SK-N-SH treated with all-trans-retinoic acid at 6 μM for 48 hours (cell line): ENCODE results near the gene NAA50.
A peak's percentile ranks its signal among the peaks of the same experiment; 100 is the strongest.

Experiments
- ATAC-seq: fragments of 200-7000 bp; cut with Tn5 transposase; 3 replicates; pipeline ENCODE4 v1.9.1; 2020; ENCODE audit warnings: mild to moderate bottlenecking, moderate library complexity
- ARNTL ChIP-seq: fragments of 450-650 bp; formaldehyde crosslinking; IDR thresholded peaks from 2 replicates; pipeline ENCODE4 v1.5.0; 2020; ENCODE audit warnings: low read depth, mild to moderate bottlenecking, moderate library complexity, borderline replicate concordance
- BACH2 ChIP-seq: fragments of 250-450 bp; sonication (Bioruptor Pico); IDR thresholded peaks from 2 replicates; pipeline ENCODE4 v1.9.0; 2021; ENCODE audit warnings: mild to moderate bottlenecking, borderline replicate concordance
- ESRRG ChIP-seq: fragments of 250-450 bp; sonication (Bioruptor Pico); IDR thresholded peaks from 2 replicates; pipeline ENCODE4 v1.6.1; 2021; ENCODE audit warnings: mild to moderate bottlenecking
- GLIS3 ChIP-seq: fragments of 250-450 bp; sonication (Bioruptor Pico); IDR thresholded peaks from 2 replicates; pipeline ENCODE4 v1.5.0; 2020; ENCODE audit warnings: mild to moderate bottlenecking, moderate library complexity
- ISL1 ChIP-seq: fragments of 250-450 bp; sonication (Bioruptor Pico); IDR thresholded peaks from 2 replicates; pipeline ENCODE4 v2.1.2; 2022; ENCODE audit warnings: mild to moderate bottlenecking, moderate library complexity
- OSR1 ChIP-seq: fragments of 250-450 bp; sonication (Bioruptor Pico); IDR thresholded peaks from 2 replicates; pipeline ENCODE4 v1.8.0; 2022; ENCODE audit warnings: moderate library complexity, mild to moderate bottlenecking, inconsistent platforms
- POU6F1 ChIP-seq: fragments of 250-450 bp; sonication (Bioruptor Pico); IDR thresholded peaks from 2 replicates; pipeline ENCODE4 v1.8.0; 2021; ENCODE audit warnings: low read depth, mild to moderate bottlenecking, moderate library complexity, borderline replicate concordance
- PPARA ChIP-seq: fragments of 250-450 bp; sonication (Bioruptor Pico); IDR thresholded peaks from 2 replicates; pipeline ENCODE4 v1.5.0; 2020; ENCODE audit warnings: mild to moderate bottlenecking, borderline replicate concordance
- SNAI2 ChIP-seq: fragments of 250-450 bp; sonication (Bioruptor Pico); IDR thresholded peaks from 2 replicates; pipeline ENCODE4 v1.5.0; 2020; ENCODE audit warnings: mild to moderate bottlenecking, moderate library complexity
- TOX ChIP-seq: fragments of 250-450 bp; sonication (Bioruptor Pico); IDR thresholded peaks from 2 replicates; pipeline ENCODE4 v1.8.0; 2021; ENCODE audit warnings: mild to moderate bottlenecking, moderate library complexity, borderline replicate concordance
- ZC3H10 ChIP-seq: fragments of 250-450 bp; sonication (Bioruptor Pico); IDR thresholded peaks from 2 replicates; pipeline ENCODE4 v1.5.1; 2021; ENCODE audit warnings: mild to moderate bottlenecking, moderate library complexity
- ZFP3 ChIP-seq: fragments of 250-450 bp; sonication (Bioruptor Pico); IDR thresholded peaks from 2 replicates; pipeline ENCODE4 v1.5.0; 2020; ENCODE audit warnings: mild to moderate bottlenecking, moderate library complexity
- ZFP30 ChIP-seq: fragments of 450-650 bp; formaldehyde crosslinking; IDR thresholded peaks from 2 replicates; pipeline ENCODE4 v1.5.0; 2022; ENCODE audit warnings: mild to moderate bottlenecking, moderate library complexity
- ZNF565 ChIP-seq: fragments of 450-650 bp; formaldehyde crosslinking; conservative IDR thresholded peaks from 2 replicates; pipeline ENCODE4 v1.5.0; 2020; ENCODE audit warnings: low read depth, mild to moderate bottlenecking, moderate library complexity
- ZNF70 ChIP-seq: fragments of 450-650 bp; formaldehyde crosslinking; IDR thresholded peaks from 2 replicates; pipeline ENCODE4 v1.5.0; 2020; ENCODE audit warnings: mild to moderate bottlenecking, moderate library complexity
- ZNF8 ChIP-seq: fragments of 450-650 bp; formaldehyde crosslinking; IDR thresholded peaks from 2 replicates; pipeline ENCODE4 v1.5.0; 2020; ENCODE audit warnings: mild to moderate bottlenecking, moderate library complexity
- TF ChIP-seq, protein P1 (sequence below): fragments of 250-450 bp; sonication (Bioruptor Pico); IDR thresholded peaks from 2 replicates; pipeline ENCODE4 v1.8.0; 2020; ENCODE audit warnings: mild to moderate bottlenecking, moderate library complexity, borderline replicate concordance
- TF ChIP-seq, protein P2 (sequence below): fragments of 250-450 bp; sonication (Bioruptor Pico); IDR thresholded peaks from 2 replicates; pipeline ENCODE4 v1.5.0; 2020; ENCODE audit warnings: mild to moderate bottlenecking, moderate library complexity
- TF ChIP-seq, protein P3 (sequence below): fragments of 250-450 bp; sonication (Bioruptor Pico); IDR thresholded peaks from 2 replicates; pipeline ENCODE4 v1.5.1; 2021; ENCODE audit warnings: mild to moderate bottlenecking, moderate library complexity

The NAA50 gene

GRCh38 chr3:113707835-113708234 is 38.2 kb downstream of the NAA50 start (continued):
- no peak for TF ChIP-seq POU6F1 (CRISPR knock-in tag)

- no peak for ATAC-seq
- TF ChIP-seq ZFP30 (CRISPR knock-in tag) (no peak), GLIS3 (CRISPR knock-in tag) (no peak), ISL1 (CRISPR knock-in tag) (no peak), SNAI2 (CRISPR knock-in tag) (no peak), ZNF565 (no peak), ZC3H10 (no peak)
- TF ChIP-seq, protein P1, sequence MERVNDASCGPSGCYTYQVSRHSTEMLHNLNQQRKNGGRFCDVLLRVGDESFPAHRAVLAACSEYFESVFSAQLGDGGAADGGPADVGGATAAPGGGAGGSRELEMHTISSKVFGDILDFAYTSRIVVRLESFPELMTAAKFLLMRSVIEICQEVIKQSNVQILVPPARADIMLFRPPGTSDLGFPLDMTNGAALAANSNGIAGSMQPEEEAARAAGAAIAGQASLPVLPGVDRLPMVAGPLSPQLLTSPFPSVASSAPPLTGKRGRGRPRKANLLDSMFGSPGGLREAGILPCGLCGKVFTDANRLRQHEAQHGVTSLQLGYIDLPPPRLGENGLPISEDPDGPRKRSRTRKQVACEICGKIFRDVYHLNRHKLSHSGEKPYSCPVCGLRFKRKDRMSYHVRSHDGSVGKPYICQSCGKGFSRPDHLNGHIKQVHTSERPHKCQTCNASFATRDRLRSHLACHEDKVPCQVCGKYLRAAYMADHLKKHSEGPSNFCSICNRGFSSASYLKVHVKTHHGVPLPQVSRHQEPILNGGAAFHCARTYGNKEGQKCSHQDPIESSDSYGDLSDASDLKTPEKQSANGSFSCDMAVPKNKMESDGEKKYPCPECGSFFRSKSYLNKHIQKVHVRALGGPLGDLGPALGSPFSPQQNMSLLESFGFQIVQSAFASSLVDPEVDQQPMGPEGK (CRISPR knock-in tag) = no peak
Measured at GRCh38 chr3:113698956-113699355, 47.1 kb downstream of the NAA50 start.

DNA sequence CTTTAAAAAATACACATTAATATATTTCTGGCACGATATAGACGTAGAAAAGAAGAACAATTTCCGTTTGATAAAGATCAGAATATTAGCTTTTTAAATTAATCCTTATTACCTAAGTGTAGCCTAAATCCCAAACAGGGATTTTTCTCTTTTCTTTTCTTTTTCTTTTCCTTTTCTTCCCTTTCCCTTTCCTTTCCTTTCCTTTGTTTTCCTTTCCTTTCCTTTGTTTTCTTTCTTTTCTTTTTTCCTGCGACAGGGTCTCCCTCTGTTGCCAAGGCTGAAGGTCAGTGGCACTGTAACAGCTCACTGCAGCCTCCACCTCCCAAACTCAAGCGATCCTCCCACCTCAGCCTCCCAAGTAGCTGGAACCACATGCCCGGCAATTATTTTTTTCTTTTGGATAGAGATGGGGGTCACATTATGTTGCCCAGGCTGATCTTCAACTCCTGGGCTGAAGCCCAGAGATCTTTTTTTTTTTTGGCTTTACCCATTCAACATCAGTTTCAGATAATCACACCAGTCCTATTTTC is 47.8 kb downstream of the NAA50 start:
- TF ChIP-seq ZC3H10 (no peak), ISL1 (CRISPR knock-in tag) (no peak), ESRRG (no peak), ZFP3 (CRISPR knock-in tag) (no peak)
- TF ChIP-seq, all 23 proteins: peak for 0
- no peak for ATAC-seq

- ATAC-seq = peak; percentile 6; the same call in 2 of the 3 replicates
- no peak for TF ChIP-seq PPARA (CRISPR knock-in tag)
- no peak for TF ChIP-seq TOX (CRISPR knock-in tag)
Measured at GRCh38 chr3:113697500-113698090, 48.5 kb downstream of the NAA50 start.

- ATAC-seq = peak; percentile 95
- TF ChIP-seq ZFP30 (CRISPR knock-in tag) = no peak
- no peak for TF ChIP-seq ZNF8 (CRISPR knock-in tag)
- TF ChIP-seq ARNTL (CRISPR knock-in tag) = no peak
- no peak for TF ChIP-seq TOX (CRISPR knock-in tag)
- no peak for TF ChIP-seq ZNF70
- TF ChIP-seq BACH2 = no peak
- no peak for TF ChIP-seq POU6F1 (CRISPR knock-in tag)
- TF ChIP-seq, protein P2, sequence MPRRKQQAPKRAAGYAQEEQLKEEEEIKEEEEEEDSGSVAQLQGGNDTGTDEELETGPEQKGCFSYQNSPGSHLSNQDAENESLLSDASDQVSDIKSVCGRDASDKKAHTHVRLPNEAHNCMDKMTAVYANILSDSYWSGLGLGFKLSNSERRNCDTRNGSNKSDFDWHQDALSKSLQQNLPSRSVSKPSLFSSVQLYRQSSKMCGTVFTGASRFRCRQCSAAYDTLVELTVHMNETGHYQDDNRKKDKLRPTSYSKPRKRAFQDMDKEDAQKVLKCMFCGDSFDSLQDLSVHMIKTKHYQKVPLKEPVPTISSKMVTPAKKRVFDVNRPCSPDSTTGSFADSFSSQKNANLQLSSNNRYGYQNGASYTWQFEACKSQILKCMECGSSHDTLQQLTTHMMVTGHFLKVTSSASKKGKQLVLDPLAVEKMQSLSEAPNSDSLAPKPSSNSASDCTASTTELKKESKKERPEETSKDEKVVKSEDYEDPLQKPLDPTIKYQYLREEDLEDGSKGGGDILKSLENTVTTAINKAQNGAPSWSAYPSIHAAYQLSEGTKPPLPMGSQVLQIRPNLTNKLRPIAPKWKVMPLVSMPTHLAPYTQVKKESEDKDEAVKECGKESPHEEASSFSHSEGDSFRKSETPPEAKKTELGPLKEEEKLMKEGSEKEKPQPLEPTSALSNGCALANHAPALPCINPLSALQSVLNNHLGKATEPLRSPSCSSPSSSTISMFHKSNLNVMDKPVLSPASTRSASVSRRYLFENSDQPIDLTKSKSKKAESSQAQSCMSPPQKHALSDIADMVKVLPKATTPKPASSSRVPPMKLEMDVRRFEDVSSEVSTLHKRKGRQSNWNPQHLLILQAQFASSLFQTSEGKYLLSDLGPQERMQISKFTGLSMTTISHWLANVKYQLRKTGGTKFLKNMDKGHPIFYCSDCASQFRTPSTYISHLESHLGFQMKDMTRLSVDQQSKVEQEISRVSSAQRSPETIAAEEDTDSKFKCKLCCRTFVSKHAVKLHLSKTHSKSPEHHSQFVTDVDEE (CRISPR knock-in tag) = no peak
- no peak for TF ChIP-seq SNAI2 (CRISPR knock-in tag)
- no peak for TF ChIP-seq PPARA (CRISPR knock-in tag)
- no peak for TF ChIP-seq ZNF565
- TF ChIP-seq, protein P1 (CRISPR knock-in tag) = no peak
- TF ChIP-seq OSR1 (CRISPR knock-in tag) = no peak
- TF ChIP-seq, protein P3, sequence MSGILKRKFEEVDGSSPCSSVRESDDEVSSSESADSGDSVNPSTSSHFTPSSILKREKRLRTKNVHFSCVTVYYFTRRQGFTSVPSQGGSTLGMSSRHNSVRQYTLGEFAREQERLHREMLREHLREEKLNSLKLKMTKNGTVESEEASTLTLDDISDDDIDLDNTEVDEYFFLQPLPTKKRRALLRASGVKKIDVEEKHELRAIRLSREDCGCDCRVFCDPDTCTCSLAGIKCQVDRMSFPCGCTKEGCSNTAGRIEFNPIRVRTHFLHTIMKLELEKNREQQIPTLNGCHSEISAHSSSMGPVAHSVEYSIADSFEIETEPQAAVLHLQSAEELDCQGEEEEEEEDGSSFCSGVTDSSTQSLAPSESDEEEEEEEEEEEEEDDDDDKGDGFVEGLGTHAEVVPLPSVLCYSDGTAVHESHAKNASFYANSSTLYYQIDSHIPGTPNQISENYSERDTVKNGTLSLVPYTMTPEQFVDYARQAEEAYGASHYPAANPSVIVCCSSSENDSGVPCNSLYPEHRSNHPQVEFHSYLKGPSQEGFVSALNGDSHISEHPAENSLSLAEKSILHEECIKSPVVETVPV = no peak
- no peak for TF ChIP-seq ESRRG
Measured at GRCh38 chr3:113696658-113697499, 49.2 kb downstream of the NAA50 start.
